ENCODE measurements around the gene NRAS.

- TF ChIP-seq POLR2AphosphoS5 (IDR thresholded peaks at IDR 0.05) = no peak
- TF ChIP-seq POLR2A (IDR thresholded peaks at IDR 0.05) = no peak
- no peak for TF ChIP-seq CTCF (IDR thresholded peaks at IDR 0.05)
Observed at GRCh38 chr1:114745291-114745690, 28.7 kb upstream of the NRAS start.

Data from gastroesophageal sphincter (tissue), 3 donors.